Inflammatory macrophage (primary cell): Measurements from ENCODE around the gene TADA2A.
"Not testable (repeated sequence)": the region's sequence is repeated elsewhere in the genome, so short reads cannot be mapped to it uniquely, and the experiment has no call there.

Experiments
- DNase-seq, 2 donors: peaks; one replicate each; pipeline ENCODE4 v3.0.0-alpha.2; 2020 to 2022

Gene TADA2A

DNA sequence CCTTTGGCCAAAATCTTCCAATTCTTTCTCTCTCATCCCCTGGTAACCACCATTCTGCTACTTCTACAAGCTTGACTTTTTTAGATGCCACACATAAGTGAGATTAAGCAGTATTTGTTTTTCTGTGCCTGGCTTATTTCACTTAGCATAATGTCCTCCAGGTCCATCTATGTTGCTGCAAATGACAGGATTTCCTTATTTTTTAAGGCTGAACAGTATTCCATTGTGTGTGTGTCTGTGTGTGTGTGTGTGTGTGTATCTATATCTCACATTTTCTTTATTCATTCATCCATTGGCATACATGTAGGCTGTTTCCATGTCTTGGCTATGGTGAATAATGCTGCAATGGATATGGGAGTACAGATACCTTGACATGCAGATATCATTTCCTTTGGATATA lies 6.2 kb upstream of the TADA2A start:
- no peak for DNase-seq

GRCh38 chr17:37405522-37405921 lies 1.2 kb upstream of the TADA2A start:
- not testable (repeated sequence) for DNase-seq

- DNase-seq = no peak
These were observed 591 bp upstream of the TADA2A start for GRCh38 chr17:37405955-37406634.

DNA sequence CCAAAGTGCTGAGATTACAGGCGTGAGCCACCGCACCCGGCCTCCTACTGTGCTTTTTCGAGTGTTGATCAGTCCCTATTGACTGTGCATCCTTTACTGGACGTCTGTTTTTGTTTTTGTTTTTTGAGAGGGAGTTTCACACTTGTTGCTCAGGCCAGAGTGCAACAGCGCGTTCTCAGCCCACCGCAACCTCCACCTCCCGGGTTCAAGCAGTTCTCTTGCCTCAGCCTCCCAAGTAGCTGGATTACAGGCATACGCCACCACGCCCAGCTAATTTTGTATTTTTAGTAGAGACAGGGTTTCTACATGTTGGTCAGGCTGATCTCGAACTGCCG lies 1.4 kb downstream of the TADA2A start:
- DNase-seq = not testable (repeated sequence)

GRCh38 chr17:37410357-37410756 lies 3.7 kb downstream of the TADA2A start:
- peak in 1 of 2 donors; percentile 24 for DNase-seq

DNA sequence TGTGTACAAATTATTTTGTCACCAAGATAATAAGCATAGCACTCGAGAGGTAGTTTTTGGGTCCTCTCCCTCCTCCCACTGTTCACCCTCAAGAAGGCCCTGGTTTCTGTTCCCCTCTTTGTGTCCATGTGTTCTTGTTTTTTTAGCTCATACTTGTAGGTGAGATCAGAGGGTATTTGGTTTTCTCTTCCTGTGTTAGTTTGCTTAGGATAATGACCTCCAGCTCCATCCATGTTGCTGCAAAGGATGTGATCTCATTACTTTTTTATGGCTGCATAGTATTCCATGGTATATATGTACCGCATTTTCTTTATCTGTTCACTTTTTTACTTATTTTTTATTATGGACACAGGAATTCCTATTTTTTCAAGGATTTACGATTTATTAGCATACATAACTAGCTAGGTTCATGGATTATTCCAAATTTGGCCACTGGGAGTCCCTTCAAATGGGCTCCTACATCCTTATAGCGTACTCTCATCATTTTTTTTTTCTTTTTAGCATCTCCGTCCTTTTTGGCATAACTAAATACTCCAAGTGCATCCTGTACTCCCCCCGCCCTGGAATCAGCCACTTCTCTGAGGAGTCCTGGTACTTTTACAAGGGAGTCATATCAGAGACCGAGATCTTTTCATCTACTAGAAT lies 7.3 kb downstream of the TADA2A start:
- no peak for DNase-seq

- DNase-seq = no peak
These were observed 11.2 kb downstream of the TADA2A start for GRCh38 chr17:37417852-37418251.

DNA sequence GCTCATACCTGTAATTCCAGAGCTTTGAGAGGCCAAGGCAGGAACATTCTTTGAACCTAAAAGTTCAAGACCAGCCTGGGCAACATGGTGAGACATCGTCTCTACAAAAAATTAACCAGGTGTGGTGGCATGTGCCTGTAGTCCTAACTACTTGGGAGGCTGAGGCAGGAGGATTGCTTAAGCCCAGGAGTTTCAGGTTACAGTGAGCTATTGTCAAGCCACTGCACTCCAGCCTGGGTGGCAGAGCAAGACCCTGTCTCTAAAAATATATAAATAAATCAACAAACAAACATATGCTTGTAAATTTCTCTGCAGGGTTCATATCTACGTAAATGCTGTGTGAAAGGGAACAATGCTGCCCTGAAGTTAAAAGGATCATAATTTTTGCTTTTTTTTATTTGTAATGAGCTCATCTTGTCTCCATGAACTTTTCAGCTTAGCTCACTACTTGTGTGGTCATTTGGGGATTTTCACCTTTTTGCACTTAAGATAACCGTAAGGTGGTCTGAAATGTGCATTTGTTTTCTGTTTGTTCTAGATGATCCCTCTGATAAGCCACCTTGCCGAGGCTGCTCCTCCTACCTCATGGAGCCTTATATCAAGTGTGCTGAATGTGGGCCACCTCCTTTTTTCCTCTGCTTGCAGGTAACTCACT lies 16.4 kb downstream of the TADA2A start:
- DNase-seq = no peak

- DNase-seq = no peak
These were observed 18.6 kb downstream of the TADA2A start for GRCh38 chr17:37425268-37425667.

- DNase-seq = no peak
These were observed 22.4 kb downstream of the TADA2A start for GRCh38 chr17:37429039-37429438.

DNA sequence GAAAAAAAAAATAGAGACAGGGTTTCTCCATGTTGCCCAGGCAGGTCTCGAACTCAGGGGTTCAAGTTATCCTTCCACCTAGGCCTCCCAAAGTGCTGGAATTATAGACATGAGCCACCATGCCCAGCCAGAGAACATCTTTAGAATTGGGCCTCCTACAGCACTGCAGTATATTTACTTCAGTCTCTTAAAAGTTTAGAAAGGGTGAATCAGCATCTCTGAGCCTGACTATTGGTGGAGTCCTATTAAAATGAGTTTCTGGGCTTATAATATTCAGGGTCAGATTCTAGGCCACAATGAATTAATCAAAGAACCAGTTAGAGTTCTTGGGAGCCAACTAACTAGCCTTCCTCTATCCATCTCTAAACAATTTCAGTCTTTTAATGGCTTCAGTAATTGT lies 22.8 kb downstream of the TADA2A start:
- DNase-seq = no peak

GRCh38 chr17:37430051-37430627 lies 23.5 kb downstream of the TADA2A start:
- peak; percentile 26 to 40 for DNase-seq

- no peak for DNase-seq
These were observed 26.0 kb downstream of the TADA2A start for GRCh38 chr17:37432671-37433070.

DNA sequence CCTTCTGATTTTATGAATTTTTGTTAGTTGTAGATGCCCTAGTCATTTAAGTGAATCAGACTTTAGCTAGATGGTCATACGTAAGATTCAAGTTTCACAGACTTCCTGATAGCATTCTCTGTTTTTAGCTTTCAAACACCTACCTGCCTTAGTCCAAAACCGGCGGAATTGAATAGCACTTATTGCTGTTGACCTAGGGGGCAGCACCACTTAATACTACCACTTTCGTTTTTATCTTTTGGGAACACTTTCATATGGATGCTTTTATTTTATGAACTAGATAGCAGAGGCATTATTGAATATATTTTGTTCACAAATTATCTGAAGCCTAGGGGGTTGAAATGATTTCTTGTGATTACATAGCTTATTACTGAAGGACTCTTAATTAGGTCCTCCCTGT lies 31.5 kb downstream of the TADA2A start:
- no peak for DNase-seq

GRCh38 chr17:37440424-37440823 lies 33.7 kb downstream of the TADA2A start:
- no peak for DNase-seq

- DNase-seq = peak in 1 of 2 donors; percentile 35
These were observed 34.8 kb downstream of the TADA2A start for GRCh38 chr17:37441369-37442014.

GRCh38 chr17:37446027-37446426 lies 39.3 kb downstream of the TADA2A start:
- no peak for DNase-seq

GRCh38 chr17:37447641-37448040 lies 41.0 kb downstream of the TADA2A start:
- DNase-seq = no peak

DNA sequence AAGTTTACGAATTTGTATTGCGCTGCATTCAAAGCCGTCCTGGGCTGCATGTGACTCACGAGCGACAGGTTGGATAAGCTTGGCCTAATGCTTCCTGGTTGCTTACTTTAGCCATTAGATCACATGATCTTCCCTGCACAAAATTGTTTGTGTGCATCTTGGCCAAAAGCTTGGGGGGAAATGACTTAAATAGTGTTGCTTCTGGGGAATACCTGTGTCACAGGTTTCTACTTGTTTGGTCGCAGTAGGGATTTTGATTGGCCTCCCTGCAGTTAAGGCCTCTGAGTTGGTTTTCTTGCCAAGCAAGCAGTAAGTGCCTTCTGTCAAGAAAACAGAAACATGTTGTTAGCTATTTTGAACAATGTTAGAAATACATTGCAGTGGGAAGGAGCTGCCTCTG lies 43.4 kb downstream of the TADA2A start:
- DNase-seq = no peak

GRCh38 chr17:37457801-37458200 lies 51.1 kb downstream of the TADA2A start:
- not testable (repeated sequence) for DNase-seq

DNA sequence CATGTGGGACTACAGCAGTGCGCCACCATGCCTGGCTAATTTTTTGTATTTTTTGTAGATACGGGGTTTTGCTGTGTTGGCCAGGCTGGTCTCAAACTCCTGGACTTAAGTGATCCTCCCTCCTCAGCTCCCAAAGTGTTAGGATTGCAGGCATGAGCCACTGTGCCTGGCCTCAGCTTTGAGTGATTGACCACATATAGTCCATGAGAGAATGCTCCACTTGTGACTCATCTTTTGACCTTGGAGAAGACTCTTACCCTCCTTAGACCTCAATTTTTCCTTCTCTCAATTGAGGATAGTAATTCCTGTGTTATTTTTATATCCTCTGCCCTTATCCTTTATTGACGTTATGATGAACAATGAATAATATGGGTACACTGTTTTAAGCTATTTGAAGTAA lies 52.1 kb downstream of the TADA2A start:
- no peak for DNase-seq

DNA sequence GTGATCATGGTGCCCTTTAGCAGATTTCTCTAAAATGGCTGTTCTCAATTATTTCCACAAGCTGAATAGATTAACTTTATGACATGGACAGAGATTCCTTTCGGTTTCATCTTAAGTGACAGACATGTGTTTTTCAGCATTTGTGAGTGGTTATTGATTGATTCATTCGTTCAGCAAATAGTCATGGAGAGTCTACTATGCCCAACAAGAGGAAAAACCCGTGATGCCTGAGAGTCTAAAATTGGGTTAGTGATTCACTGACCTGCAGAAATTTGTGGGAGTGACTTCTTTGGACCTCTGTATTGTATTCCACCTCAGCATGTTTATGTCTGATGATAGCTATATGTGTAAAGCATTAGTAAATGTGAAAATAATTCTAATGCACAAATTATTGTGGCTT lies 55.0 kb downstream of the TADA2A start:
- no peak for DNase-seq

DNA sequence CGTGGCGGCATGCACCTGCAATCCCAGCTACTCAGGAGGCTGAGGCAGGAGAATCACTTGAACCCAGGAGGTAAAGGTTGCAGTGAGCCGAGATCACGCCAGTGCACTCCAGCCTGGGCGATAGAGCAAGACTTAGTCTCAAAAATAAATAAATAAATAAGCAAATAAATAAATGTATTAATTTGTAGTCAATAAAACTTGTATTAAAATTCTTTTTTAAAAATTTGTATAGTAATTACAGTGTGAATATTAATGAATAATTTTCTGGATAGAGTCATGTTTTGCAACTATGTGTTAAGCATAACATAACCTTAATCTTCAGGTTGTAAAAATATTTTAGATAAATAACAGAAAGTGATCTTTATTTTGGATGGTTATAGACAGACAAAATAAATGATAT lies 55.8 kb downstream of the TADA2A start:
- no peak for DNase-seq
